ENCODE data around the gene TPH1. TPM values are rescaled to one million over a fixed set of nuclear protein-coding genes. Genes with fewer than 3 reads are reported as not detected.
A peak's percentile ranks its signal among the peaks of the same experiment; 100 is the strongest.
"Not testable (repeated sequence)": the region's sequence is repeated elsewhere in the genome, so short reads cannot be mapped to it uniquely, and the experiment has no call there.

TPH1 gene
- total and polyA plus RNA-seq, 2 experiments from 2014 or later: 0.03 to 0.12 TPM

DNA sequence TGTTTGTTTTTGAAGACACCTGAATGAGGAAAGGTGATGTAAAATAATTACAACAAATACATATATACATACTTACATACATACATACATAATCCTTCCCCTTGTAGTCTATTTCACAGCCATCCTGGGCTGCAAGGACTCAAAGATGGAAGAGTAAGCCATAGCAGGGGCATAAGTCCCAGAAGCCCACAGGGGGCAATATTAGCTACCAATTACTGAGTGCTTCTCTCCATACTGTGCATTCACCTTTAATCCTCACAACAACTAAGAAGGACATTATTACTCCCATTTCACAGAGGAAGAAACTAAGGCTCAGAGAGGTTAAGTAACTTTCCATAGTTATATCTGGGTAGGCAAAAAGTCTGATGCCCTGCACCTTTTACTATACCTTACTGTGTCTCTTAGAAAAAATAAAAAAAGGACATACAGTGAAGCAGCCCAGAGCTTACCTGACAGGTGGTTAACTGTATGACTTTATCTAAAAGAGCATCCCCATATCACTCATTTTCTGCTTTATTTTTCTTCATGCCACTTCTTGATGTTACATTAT is 35.9 kb downstream of the TPH1 start:
- Histone ChIP-seq H3K4me1 (ENCODE audit: low read depth) (no peaks in the 10 kb centered on the region), H3K9me3 (ENCODE audit: low read depth) (no peaks in the 10 kb centered on the region), H3K36me3 (peaks cover 6% of the 10 kb centered on the region), H3K27ac (no peak overlapping the region), H3K4me3 (no peak overlapping the region), H3K27me3 (no peaks in the 10 kb centered on the region)
- TF ChIP-seq, protein P1, sequence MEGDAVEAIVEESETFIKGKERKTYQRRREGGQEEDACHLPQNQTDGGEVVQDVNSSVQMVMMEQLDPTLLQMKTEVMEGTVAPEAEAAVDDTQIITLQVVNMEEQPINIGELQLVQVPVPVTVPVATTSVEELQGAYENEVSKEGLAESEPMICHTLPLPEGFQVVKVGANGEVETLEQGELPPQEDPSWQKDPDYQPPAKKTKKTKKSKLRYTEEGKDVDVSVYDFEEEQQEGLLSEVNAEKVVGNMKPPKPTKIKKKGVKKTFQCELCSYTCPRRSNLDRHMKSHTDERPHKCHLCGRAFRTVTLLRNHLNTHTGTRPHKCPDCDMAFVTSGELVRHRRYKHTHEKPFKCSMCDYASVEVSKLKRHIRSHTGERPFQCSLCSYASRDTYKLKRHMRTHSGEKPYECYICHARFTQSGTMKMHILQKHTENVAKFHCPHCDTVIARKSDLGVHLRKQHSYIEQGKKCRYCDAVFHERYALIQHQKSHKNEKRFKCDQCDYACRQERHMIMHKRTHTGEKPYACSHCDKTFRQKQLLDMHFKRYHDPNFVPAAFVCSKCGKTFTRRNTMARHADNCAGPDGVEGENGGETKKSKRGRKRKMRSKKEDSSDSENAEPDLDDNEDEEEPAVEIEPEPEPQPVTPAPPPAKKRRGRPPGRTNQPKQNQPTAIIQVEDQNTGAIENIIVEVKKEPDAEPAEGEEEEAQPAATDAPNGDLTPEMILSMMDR (IDR thresholded peaks at IDR 0.05; ENCODE audit: low read depth, low read length): no peak
- DNase-seq (ENCODE audit: low read depth in 1 of 2, low spot score in 1 of 2): peak in 1 of 2 donors; percentile 2

DNA sequence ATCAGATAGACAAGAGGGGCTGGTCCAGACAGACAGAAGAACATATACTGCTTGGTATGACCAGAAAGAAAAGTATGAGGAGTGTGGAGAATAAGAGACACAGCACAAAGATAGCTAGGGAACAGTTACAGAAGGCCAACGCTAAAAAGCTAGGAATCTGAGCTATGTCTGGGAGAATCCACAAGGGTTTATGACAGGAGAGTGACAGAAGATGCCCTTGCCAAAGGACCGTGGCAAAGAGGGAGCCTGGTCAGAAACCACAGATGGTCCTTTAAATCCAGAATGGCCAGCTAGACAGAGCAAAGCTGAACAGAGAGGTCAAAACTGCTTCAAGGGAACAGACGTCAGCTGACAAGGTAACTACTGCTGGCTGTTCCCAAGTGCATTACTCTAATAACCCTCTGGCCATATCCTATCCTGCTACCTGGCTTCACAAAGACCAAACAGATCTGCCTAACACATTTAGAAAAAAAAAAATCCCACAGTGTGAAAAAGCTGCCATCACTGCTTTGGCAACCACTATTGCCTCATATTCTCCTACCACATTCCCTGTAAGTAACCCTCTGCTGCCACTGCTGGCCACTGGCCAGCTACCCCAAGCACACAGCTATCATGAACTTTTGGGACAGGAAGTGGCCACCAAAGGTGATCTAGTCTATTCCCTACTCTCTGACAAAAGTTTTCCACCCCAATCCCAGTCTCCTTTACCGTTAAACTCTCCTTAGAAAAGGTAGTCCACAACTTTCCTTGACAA is 40.5 kb downstream of the TPH1 start:
- Histone ChIP-seq H3K9me3 (ENCODE audit: low read depth) (no peaks in the 10 kb centered on the region), H3K4me3 (no peak overlapping the region), H3K27ac (no peak overlapping the region), H3K27me3 (no peaks in the 10 kb centered on the region), H3K4me1 (ENCODE audit: low read depth) (no peaks in the 10 kb centered on the region), H3K36me3 (peaks cover 34% of the 10 kb centered on the region)
- DNase-seq (ENCODE audit: low read depth in 1 of 2, low spot score in 1 of 2): peak in 1 of 2 donors; percentile 30
- TF ChIP-seq, protein P1 (IDR thresholded peaks at IDR 0.05; ENCODE audit: low read depth, low read length): no peak

- Histone ChIP-seq H3K9me3 (ENCODE audit: low read depth) (no peaks in the 10 kb centered on the region), H3K36me3 (peaks cover 51% of the 10 kb centered on the region), H3K27me3 (no peaks in the 10 kb centered on the region), H3K4me3 (no peak overlapping the region), H3K27ac (no peak overlapping the region), H3K4me1 (ENCODE audit: low read depth) (no peaks in the 10 kb centered on the region)
- DNase-seq (ENCODE audit: low read depth in 1 of 2, low spot score in 1 of 2): no peak
- TF ChIP-seq, protein P1 (IDR thresholded peaks at IDR 0.05; ENCODE audit: low read depth, low read length): no peak
Measured at GRCh38 chr11:18001191-18001590, 44.9 kb downstream of the TPH1 start.

DNA sequence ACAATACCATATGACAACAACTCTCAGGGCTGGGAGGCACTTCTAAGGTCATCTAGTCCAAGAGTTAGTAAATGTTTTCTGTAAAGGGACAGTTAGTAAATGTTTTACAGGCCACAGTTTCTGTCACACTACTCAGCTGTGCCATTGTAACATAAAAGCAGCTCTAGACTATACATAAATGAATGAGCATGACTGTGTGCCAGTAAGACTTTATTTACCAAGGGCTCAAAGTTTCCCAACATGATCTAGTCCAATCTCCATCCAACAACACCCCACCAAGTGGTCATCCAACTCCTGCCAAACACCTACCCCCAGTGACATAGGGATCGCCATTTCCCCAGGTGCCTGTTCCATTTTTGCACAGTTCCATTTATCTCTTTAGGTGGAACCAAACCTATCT is 45.3 kb downstream of the TPH1 start:
- Histone ChIP-seq H3K9me3 (ENCODE audit: low read depth) (no peaks in the 10 kb centered on the region), H3K4me1 (ENCODE audit: low read depth) (no peaks in the 10 kb centered on the region), H3K4me3 (no peak overlapping the region), H3K36me3 (peaks cover 49% of the 10 kb centered on the region), H3K27me3 (no peaks in the 10 kb centered on the region), H3K27ac (no peak overlapping the region)
- TF ChIP-seq, protein P1 (IDR thresholded peaks at IDR 0.05; ENCODE audit: low read depth, low read length): no peak
- no peak for DNase-seq (ENCODE audit: low read depth in 1 of 2, low spot score in 1 of 2)

- not testable (repeated sequence) for H3K4me3 ChIP-seq; H3K4me1 ChIP-seq (ENCODE audit: low read depth); H3K27me3 ChIP-seq; H3K27ac ChIP-seq; H3K9me3 ChIP-seq (ENCODE audit: low read depth); DNase-seq (ENCODE audit: low read depth in 1 of 2, low spot score in 1 of 2)
- peaks cover 45% of the 10 kb centered on the region for H3K36me3 ChIP-seq
Measured at GRCh38 chr11:18000128-18000527, 45.9 kb downstream of the TPH1 start.

Other genes with a start within 250 kb of the TPH1 start
- gene SERGEF, start 33.2 kb downstream of the TPH1 start, total RNA-seq: 29.8 and 41.5 TPM in 2 replicates
- 51.0 and 64.0 TPM in 2 replicates for gene SERGEF, start 33.2 kb downstream of the TPH1 start, polyA plus RNA-seq
- gene SAAL1, start 59.8 kb upstream of the TPH1 start, total RNA-seq: 11.3 and 15.1 TPM in 2 replicates
- 18.2 and 21.3 TPM in 2 replicates for gene SAAL1, start 59.8 kb upstream of the TPH1 start, polyA plus RNA-seq
- not detected in 2 replicates for gene MRGPRX3, start 86.3 kb upstream of the TPH1 start, total RNA-seq
- gene MRGPRX3, start 86.3 kb upstream of the TPH1 start, polyA plus RNA-seq: not detected in 2 replicates
- gene MRGPRX4, start 126.6 kb upstream of the TPH1 start, total RNA-seq: not detected in 2 replicates
- gene MRGPRX4, start 126.6 kb upstream of the TPH1 start, polyA plus RNA-seq: not detected in 2 replicates
- not detected in 2 replicates for gene SAA4, start 190.5 kb upstream of the TPH1 start, total RNA-seq
- 0.20 TPM in 1 of 2 replicates, not detected in the other for gene SAA4, start 190.5 kb upstream of the TPH1 start, polyA plus RNA-seq
- 0.14 TPM in 1 of 2 replicates, not detected in the other for gene SAA2, start 202.4 kb upstream of the TPH1 start, total RNA-seq
- 0.29 and 0.45 TPM in 2 replicates for gene SAA2, start 202.4 kb upstream of the TPH1 start, polyA plus RNA-seq
- 0.70 TPM in 1 of 2 replicates, not detected in the other for gene SAA1, start 220.0 kb upstream of the TPH1 start, total RNA-seq
- gene SAA1, start 220.0 kb upstream of the TPH1 start, polyA plus RNA-seq: 0.31 and 2.3 TPM in 2 replicates